ENCODE measurements around the gene MAP4K3. TPM values are rescaled to one million over a fixed set of nuclear protein-coding genes. Genes with fewer than 3 reads are reported as not detected.

Gene MAP4K3
- total and polyA plus RNA-seq, 2 of the 8 experiments (the other 6 are each of a cell fraction or from before 2014, with no cell fraction given), result 11.4 to 63.0 TPM

GRCh38 chr2:39434233-39434897 is 2.7 kb downstream of the MAP4K3 start (continued):
- TF ChIP-seq KDM4A (IDR thresholded peaks at IDR 0.05; ENCODE audit: low read depth, low read length, severe bottlenecking), result no peak
- TF ChIP-seq, protein P1, sequence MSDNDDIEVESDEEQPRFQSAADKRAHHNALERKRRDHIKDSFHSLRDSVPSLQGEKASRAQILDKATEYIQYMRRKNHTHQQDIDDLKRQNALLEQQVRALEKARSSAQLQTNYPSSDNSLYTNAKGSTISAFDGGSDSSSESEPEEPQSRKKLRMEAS (IDR thresholded peaks at IDR 0.05), result no peak
- TF ChIP-seq CEBPB (IDR thresholded peaks at IDR 0.05; ENCODE audit: low read depth, low read length), result no peak
- TF ChIP-seq CBX8 (IDR thresholded peaks at IDR 0.05; ENCODE audit: borderline replicate concordance, low read depth, low read length), result no peak
- no peak for TF ChIP-seq SP4 (IDR thresholded peaks at IDR 0.05; ENCODE audit: low read length)
